NCI-H1417 (cell line): ENCODE measurements around the gene CCNJL.

Experiments used
- DNase-seq, 3 experiments: peaks; one replicate each; lab custom pipeline; 2025; lab: John Stamatoyannopoulos, UW

CCNJL gene

GRCh38 chr5:160221082-160221481 lies 91.3 kb downstream of the CCNJL start:
- DNase-seq = no peak

- no peak for DNase-seq
Observed at GRCh38 chr5:160219356-160219755, 93.0 kb downstream of the CCNJL start.

DNA sequence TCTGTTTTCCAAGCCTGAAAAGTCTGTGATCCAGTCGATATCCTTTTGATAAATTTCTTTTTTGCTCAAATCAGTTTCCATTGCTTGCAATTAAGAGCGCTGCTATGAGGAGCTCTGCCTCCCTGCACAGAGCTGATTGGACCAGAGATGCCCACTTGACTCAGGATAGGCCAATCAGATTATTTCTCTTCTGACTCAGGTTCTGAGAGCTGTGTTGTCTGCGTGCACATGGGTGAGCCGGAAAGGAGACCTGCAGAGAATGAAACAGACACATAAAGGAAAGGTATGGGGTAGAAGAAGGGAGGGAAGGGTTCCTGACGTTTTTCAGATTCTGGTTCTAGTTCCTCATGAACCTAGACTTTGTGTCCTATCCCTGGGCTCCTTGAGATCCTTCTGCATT lies 98.8 kb downstream of the CCNJL start:
- peak; percentile 13 to 57 (median 45) for DNase-seq

- no peak for DNase-seq
Observed at GRCh38 chr5:160211352-160211751, 101.0 kb downstream of the CCNJL start.

GRCh38 chr5:160210606-160211005 lies 101.8 kb downstream of the CCNJL start:
- no peak for DNase-seq

DNA sequence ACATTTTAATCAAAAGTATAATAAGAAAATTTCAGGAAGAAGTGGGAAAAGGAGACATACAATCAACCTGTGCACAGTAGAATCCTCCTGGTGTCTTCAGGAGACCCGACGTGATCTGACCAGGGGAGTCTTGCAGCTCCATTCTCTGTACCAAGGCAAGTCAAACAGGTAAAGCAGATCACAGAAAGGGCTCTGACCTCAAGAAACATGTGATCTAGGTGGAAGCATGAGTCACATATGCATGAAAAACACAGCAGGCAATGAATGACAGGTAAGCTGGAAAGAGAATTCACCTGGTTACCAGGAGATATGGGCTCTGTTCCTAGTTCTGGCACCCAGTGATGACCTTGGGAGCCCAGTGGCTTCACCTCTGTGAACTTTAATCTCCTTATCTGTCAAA lies 102.4 kb downstream of the CCNJL start:
- DNase-seq = no peak

- DNase-seq = no peak
Observed at GRCh38 chr5:160207061-160207460, 105.3 kb downstream of the CCNJL start.
